Keratinocyte (primary cell): ENCODE measurements around the gene ATPAF1.

Experiments
- EZH2 ChIP-seq: IDR thresholded peaks from one replicate; pipeline ENCODE4 v1.6.1; 2012; ENCODE audit warnings: inconsistent platforms, mild to moderate bottlenecking, low read length, moderate library complexity
- TF ChIP-seq, protein P1 (sequence below), 3 experiments: IDR thresholded peaks in 1 of 3; conservative IDR thresholded peaks in 1 of 3; optimal IDR thresholded peaks in 1 of 3; 2 replicates in 2 of 3; 3 replicates in 1 of 3; pipeline versions ENCODE3 to v1.5.1; 2011; ENCODE audit warnings: low read length in 3 of 3, mild to moderate bottlenecking in 3 of 3, moderate library complexity in 2 of 3, control low read depth in 1 of 3, inconsistent platforms in 1 of 3; ENCODE audit not compliant: insufficient read depth in 2 of 3; ENCODE audit errors: extremely low read depth in 1 of 3

DNA sequence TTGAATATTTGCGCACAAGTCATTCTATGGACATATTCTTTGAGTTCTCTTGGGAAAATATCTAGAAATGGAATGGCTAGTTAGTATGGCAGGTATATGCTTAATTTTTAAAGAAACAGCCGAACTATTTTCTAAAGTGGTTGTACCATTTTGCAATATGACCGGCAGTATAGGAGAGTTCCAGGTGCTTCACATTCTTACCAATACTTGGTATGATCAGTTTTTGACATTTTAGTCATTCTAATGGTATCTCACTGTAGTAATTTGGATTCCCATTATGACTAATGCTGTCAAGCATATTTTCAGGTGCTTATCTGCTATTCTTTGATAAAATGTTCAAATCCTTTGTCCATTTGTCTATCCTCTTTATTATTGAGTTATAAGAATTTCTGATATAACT lies 20.6 kb downstream of the ATPAF1 start:
- TF ChIP-seq, protein P1, sequence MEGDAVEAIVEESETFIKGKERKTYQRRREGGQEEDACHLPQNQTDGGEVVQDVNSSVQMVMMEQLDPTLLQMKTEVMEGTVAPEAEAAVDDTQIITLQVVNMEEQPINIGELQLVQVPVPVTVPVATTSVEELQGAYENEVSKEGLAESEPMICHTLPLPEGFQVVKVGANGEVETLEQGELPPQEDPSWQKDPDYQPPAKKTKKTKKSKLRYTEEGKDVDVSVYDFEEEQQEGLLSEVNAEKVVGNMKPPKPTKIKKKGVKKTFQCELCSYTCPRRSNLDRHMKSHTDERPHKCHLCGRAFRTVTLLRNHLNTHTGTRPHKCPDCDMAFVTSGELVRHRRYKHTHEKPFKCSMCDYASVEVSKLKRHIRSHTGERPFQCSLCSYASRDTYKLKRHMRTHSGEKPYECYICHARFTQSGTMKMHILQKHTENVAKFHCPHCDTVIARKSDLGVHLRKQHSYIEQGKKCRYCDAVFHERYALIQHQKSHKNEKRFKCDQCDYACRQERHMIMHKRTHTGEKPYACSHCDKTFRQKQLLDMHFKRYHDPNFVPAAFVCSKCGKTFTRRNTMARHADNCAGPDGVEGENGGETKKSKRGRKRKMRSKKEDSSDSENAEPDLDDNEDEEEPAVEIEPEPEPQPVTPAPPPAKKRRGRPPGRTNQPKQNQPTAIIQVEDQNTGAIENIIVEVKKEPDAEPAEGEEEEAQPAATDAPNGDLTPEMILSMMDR (optimal IDR thresholded peaks at IDR 0.05 in 1 of 3, IDR thresholded peaks at IDR 0.05 in 1 of 3, conservative IDR thresholded peaks at IDR 0.05 in 1 of 3; ENCODE audit: extremely low read depth in 1 of 3, insufficient read depth in 2 of 3, low read length in 3 of 3): no peak
- no peak for TF ChIP-seq EZH2
